ENCODE measurements around the gene MACROD2.

DNA sequence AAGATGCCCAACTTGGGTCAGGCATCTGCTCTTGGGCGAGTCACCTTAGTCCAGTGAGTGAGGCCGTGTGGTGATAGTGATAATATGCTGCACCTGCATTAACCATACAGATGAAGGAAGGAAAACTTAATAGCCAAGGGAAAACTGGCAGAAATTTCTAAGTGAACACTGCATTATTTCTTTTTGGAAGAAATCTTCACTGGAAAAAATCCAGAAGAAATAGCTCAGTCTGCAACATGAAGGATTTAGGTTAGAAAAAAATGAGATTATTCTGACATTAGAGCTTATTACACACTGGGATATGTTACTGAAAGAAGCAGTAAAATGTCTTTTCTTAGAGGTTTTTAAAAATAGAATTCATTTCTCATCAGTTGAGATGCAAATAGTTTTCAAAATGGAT lies 1630.7 kb downstream of the MACROD2 start:
- TF ChIP-seq, protein P1, sequence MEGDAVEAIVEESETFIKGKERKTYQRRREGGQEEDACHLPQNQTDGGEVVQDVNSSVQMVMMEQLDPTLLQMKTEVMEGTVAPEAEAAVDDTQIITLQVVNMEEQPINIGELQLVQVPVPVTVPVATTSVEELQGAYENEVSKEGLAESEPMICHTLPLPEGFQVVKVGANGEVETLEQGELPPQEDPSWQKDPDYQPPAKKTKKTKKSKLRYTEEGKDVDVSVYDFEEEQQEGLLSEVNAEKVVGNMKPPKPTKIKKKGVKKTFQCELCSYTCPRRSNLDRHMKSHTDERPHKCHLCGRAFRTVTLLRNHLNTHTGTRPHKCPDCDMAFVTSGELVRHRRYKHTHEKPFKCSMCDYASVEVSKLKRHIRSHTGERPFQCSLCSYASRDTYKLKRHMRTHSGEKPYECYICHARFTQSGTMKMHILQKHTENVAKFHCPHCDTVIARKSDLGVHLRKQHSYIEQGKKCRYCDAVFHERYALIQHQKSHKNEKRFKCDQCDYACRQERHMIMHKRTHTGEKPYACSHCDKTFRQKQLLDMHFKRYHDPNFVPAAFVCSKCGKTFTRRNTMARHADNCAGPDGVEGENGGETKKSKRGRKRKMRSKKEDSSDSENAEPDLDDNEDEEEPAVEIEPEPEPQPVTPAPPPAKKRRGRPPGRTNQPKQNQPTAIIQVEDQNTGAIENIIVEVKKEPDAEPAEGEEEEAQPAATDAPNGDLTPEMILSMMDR (IDR thresholded peaks at IDR 0.05), result no peak
- no peak for TF ChIP-seq POLR2A (IDR thresholded peaks at IDR 0.05)

All from suprapubic skin (tissue), 3 donors.